Measurements from ENCODE around the gene PIAS2.

DNA sequence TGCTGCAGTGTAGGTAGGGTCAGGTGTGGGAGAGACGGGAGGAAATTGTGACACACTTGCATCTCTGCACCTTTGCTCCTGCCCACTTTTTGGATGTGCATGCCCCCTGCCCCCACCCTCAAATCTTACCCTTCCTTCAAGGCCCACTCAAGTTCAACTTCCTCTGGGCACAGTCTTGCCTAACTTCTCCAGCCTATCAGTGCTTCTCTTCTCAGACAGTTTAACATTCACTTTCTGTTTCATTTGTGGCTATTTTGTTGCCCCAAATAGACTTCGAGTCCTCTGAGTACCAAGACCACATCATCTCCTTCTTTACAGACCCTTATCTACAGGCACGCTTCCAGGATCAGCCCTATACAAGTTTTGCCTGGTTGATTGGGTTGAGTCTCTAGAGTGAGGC lies 163.1 kb downstream of the PIAS2 start:
- TF ChIP-seq, protein P1, sequence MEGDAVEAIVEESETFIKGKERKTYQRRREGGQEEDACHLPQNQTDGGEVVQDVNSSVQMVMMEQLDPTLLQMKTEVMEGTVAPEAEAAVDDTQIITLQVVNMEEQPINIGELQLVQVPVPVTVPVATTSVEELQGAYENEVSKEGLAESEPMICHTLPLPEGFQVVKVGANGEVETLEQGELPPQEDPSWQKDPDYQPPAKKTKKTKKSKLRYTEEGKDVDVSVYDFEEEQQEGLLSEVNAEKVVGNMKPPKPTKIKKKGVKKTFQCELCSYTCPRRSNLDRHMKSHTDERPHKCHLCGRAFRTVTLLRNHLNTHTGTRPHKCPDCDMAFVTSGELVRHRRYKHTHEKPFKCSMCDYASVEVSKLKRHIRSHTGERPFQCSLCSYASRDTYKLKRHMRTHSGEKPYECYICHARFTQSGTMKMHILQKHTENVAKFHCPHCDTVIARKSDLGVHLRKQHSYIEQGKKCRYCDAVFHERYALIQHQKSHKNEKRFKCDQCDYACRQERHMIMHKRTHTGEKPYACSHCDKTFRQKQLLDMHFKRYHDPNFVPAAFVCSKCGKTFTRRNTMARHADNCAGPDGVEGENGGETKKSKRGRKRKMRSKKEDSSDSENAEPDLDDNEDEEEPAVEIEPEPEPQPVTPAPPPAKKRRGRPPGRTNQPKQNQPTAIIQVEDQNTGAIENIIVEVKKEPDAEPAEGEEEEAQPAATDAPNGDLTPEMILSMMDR (IDR thresholded peaks at IDR 0.05; ENCODE audit: poor library complexity) = no peak
- TF ChIP-seq EZH2 (IDR thresholded peaks at IDR 0.05; ENCODE audit: borderline replicate concordance) = no peak
- no peak for TF ChIP-seq EZH2phosphoT487 (IDR thresholded peaks at IDR 0.05; ENCODE audit: low read depth, severe bottlenecking, unreplicated experiment)
